Stimulated activated naive CD8-positive, alpha-beta T cell treated with anti-CD3 and anti-CD28 coated beads, Interleukin-15, Interleukin-2, amounts not matched to agents 100 U/mL and 50 U/mL, for 24 hours (primary cell): ENCODE data around the gene TMEM212.

Source experiments
- ATAC-seq: fragments of 150-1000 bp; cut with Tn5 transposase; one replicate; pipeline ENCODE4 v1.10.0; 2021
- DNase-seq: peaks from one replicate; pipeline ENCODE4 v3.0.0; 2021

TMEM212 gene

DNA sequence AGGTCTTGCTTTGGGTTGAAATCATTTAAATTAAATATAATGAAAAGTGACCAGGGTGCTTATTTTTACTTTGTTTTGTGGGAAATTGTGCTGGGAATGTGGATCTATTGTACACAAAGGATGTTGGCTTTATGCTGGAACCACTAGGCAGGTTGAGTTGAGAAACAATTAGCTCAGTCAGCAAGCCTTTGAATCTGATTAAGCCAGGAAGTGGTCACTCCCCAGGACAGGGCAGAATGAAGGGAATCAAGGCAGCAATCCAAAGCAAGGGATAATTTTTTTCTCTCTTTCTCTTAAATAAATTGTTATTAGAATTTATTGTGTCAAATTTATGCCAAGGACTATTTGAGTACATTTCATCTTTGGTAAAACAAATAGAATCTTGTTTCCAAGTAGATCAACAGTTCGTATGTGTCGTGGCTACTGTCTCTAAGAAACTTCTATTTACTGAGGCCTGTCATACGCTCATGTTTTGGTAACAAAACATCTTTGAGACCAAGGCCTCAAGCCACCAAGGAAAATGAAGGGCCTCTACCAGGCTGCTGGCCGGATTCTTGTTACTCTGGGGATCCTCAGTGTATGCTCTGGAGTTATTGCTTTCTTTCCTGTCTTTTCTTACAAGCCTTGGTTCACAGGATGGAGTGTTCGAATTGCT lies at the start of gene TMEM212:
Gene TMEM212 (plus strand): TSS at position 486 of the 655 bp plus-strand sequence. CDS start 35 bp downstream, at position 521.
- DNase-seq (no peak), ATAC-seq (no peak)

GRCh38 chr3:171796625-171797264 lies 46.4 kb upstream of the TMEM212 start:
- DNase-seq (no peak), ATAC-seq (no peak)

DNA sequence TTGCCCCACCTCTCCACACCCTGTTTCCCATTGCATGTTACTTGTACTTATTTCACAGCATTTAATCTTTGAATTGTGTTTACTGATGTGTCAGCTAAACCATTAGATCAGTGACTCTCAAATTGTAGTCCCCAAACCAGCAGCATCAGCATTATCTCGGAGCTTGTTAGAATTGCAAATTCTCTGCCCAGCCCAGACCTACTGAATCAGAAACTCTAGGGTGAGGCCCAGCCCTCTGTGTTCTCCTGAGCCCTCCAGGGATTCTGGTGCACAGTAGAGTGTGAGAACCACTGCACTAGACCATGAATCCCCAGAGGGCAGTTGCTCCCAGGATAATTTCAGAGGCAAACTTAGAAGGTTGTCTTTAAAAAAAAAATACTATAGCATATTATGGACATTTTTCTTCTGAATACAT lies 45.9 kb upstream of the TMEM212 start:
- no peak for DNase-seq

GRCh38 chr3:171797873-171798272 lies 45.3 kb upstream of the TMEM212 start:
- ATAC-seq (no peak), DNase-seq (no peak)

More for the DNA sequence above, 45.9 kb upstream of the TMEM212 start:
- ATAC-seq, result no peak

- no peak for ATAC-seq
- no peak for DNase-seq
Measured at GRCh38 chr3:171799501-171799900, 43.6 kb upstream of the TMEM212 start.

DNA sequence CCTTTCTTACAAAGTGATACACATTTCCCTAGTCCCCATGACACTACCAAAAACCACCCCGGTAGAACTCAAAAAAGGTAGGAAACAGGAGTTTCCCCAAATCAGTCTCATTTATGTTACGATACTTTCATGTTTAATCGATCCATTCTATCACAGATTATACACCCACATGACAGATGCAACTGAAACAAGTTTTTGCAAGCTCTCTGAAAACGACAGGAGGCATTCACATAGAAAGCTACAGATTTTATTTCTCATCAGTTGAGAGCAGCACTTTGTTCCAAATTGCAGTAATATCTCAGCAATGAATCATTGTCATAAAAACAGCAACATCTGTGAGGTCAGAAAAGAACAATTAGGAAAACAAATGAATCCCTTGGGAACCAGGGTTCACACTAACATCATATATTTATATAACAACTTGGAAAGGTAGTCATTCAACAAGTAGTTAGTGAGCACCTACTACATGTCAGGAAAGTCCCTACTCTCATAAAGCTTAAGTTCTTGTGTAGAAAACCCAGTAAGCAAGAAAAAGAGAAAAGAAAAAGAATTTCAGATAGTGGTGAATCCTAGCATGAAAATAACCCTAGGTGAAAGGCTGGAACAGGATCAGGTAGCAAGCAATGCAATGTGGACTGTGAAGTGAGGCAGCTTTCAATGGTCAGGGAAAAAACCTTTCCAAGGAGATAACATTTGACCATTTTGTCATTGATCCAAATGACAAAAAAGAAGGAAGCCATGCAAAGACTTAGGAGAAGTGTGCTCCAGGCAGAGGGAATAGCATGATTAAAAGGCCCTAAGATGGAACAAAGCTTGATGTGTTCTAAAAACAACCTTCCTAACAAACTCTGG lies 41.2 kb upstream of the TMEM212 start:
- no peak for DNase-seq
- ATAC-seq, result no peak

DNA sequence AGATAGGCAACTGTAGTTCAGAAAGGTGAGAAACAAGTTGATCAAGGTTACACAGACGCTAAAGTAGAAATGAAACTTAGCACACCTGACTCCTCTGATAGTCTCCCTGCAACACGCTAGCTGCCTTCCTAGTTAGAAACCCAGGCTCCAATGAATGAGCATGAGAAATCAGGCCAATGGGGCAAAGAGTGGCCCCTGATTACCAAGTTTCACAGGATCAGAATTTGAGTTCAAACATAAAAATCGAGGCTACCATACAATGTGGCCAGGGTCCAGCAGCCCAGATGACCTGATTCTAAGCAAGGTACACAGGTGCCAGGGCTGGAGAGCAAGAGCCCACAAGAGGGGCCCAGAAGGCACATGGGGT lies 40.6 kb upstream of the TMEM212 start:
- ATAC-seq, result no peak
- DNase-seq, result no peak

DNA sequence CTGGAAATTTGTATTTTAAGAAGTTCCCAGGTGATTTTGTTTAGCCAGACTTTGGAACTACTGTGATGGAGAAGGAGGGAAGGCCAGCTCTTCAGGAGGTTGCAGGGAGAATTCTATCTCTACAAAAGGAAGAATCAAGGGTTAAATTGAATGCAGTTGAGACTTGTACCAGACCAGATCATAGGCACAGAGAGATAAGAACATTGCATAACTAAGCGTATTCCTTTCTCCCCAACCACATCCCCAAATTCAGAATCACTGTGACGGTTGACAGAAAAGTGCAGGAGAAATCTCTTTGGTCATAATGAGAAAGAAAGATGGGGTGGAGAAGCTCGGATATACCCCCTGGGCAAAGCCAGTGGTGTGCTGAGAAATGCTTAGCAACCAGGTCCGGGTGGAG lies 40.1 kb upstream of the TMEM212 start:
- no peak for ATAC-seq

DNA sequence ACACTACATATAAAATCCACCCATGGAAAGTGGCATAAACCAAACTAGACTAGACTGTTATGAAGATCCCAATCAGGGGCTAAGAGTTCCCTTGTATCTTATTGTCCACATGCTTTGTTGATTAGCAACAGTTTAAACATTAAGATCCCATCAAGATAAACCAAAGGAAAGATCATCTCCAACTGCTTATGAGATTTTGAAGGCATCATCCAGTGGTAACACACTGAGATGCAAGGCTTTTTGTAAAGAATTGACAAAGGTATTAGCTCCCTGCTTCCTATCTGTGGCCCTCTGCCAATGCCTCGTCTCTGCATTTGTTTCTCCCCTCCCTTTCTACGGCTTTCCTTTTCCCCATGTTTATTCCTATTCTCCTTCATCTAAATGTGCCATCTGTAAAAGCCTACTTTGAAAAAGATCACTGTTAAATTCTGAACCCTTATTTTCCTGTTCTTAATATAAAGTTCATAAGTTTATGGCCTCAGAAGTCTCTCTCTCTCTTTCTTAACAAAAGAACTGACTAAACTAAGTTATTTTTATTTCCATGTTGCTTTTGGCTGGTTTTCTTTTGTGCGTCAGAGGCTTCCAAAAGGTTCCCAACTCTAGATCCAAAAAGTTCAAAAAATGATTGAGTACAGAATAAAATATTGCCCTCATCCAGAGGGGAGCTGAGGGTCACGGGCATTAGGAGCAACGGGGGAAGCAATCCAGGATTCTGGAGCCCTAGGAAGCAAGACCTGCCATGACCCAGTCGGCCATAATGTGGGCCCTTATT lies 38.3 kb upstream of the TMEM212 start:
- no peak for ATAC-seq

More for the DNA sequence above, 40.1 kb upstream of the TMEM212 start:
- DNase-seq, result no peak

GRCh38 chr3:171805687-171806086 lies 37.5 kb upstream of the TMEM212 start:
- DNase-seq, result no peak
- no peak for ATAC-seq

More for the DNA sequence above, 38.3 kb upstream of the TMEM212 start:
- no peak for DNase-seq

DNA sequence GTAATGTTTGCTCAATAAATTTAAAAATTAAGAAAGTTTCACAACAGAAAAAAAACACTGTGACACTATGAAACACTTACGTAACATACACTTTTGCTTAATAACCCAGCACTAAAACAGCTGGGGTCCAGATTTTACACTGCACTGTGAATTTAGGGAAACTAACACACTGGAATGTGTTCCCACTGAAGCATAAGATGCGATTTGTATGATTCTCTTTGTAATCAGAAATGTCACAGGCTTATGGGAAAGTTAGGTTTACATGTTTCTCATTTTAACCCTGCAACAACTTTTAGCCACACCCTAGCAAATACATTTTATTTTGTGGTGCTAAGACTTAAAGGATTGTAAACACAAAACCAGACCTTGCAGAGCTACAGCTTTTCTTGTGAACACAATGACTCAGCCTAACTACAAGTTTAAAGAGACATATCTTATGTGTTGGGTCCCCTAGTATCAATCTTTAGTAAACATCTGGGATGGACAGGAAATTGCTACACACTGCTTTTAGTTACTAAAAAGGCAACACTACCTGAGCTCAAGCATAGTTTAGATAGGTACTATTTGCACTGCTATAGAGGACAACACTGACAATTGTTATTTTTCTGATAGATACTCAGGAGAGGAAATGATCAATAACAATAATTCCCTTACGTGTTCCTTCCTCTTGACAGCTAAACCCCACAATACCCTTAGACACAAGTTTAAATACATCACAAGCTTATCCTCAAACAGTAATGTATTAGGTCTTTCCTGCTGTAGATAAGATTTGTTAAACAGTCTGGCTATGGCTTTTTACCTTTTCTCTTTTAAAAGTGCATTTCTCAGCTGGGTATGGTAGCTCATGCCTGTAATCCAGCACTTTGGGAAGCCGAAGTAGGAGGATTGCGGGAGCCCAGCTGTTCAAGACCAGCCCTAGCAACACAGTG lies 36.7 kb upstream of the TMEM212 start:
- no peak for ATAC-seq
- DNase-seq, result no peak

- DNase-seq (no peak), ATAC-seq (no peak)
Measured at GRCh38 chr3:171807129-171807675, 35.9 kb upstream of the TMEM212 start.

GRCh38 chr3:171807806-171808205 lies 35.3 kb upstream of the TMEM212 start:
- DNase-seq (no peak), ATAC-seq (no peak)

- DNase-seq, result no peak
- ATAC-seq, result no peak
Measured at GRCh38 chr3:171809611-171809860, 33.6 kb upstream of the TMEM212 start.

GRCh38 chr3:171809861-171810628 lies 33.1 kb upstream of the TMEM212 start, which contains the start of gene PLD1:
PLD1 (minus strand) TSS chr3:171810483; CDS start chr3:171738051, 72,432 bp downstream.
- ATAC-seq, result peak; percentile 69
- DNase-seq, result peak; percentile 56

DNA sequence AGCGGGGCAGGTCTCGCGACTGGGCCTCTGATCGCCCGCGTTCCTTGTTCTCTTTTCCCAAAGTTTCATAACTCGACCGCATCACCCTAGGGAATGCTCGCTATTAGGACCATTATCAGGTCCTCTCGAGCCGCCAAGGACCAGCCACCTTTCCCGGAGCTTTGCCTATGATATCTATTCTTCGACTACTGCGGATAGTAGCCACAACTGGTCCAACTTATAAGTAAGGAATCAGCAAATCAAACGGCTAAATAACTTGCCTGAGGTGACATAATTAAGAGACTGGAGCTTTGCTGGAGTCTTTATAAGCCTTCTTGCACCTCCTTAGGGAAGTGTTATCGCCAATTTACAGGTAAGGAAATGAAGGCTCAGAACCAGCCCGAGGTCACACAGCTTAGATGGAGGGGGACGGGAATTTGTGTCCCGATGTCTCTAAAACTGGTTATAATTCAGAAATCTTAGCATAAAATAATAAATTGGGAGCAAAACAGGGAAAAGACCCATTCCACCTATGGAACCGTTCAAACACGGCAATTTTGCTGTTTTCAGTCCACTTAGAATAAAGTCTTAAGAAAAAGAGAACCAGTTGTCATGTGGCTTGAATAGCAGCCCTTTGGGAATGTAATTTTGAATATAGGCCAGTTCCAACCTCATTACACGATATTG lies 32.4 kb upstream of the TMEM212 start:
- ATAC-seq (no peak), DNase-seq (no peak)

DNA sequence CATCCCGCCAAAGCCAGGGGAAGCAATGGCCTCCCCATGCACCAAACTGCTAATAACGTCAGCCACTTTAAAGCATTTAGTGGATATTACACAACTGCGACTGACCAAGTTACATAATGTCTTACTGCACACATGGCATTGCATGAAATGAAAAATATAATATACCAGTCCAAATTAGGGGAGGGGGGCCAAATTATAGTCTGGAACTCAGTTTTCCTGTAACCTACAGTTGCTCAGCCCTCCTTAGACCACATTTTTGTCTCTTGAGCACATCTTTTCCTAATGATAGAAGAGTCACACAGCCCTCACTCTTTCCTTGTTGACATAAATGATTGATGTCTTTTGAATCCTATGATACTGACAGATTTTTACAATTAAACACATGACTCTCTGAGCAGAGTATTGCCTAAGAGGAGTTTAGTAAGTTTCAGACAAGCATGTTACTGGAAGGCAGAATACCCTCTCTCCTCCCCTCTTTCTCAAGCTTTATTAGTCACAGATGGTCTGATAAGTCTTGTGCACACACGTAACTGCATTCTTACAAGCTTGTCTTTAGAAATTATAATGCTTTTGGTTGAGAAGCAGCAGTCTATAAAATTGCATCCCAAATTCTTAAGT lies 31.7 kb upstream of the TMEM212 start:
- no peak for DNase-seq
- no peak for ATAC-seq

DNA sequence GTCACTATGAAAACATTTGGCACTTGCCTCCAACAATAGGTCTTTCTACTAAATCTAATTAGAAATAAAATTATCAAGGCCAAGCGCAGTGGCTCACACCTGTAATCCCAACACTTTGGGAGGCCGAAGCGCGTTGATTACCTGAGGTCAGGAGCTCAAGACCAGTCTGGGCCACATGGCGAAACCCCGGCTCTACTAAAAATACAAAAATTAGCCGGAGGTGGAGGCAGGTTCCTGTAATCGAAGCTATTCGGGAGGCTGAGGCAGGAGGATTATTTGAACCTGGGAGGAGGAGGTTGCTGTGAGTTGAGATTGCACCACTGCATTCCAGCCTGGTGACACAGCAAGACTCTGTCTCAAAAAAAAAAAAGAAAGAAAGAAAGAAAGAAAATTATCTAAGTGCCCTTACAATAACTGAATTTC lies 31.2 kb upstream of the TMEM212 start:
- ATAC-seq (no peak), DNase-seq (no peak)

DNA sequence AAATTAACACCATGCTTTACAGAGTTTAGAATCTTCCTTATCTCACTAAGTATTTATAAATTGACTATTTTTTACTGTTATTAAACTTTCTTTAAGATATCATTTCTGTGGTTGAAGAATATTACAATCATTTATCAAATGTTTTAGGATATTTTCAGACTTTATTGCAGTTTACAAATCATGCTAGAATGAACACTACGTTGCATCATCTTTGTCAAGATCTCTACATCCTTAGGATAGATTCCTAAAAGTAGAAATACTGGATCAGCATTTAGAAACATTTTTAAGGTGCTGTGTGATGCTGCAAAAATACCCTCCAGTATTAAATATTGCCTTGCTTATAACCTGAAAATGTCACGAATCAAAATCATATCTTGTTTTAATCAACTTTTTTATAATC lies 30.3 kb upstream of the TMEM212 start:
- ATAC-seq (no peak), DNase-seq (no peak)
